ENCODE data around the gene CYB5RL. TPM values are rescaled to one million over a fixed set of nuclear protein-coding genes. Genes with fewer than 3 reads are reported as not detected.

The CYB5RL gene
- total and polyA plus RNA-seq, 2 experiments from 2014 or later = 6.4 to 6.7 TPM

DNA sequence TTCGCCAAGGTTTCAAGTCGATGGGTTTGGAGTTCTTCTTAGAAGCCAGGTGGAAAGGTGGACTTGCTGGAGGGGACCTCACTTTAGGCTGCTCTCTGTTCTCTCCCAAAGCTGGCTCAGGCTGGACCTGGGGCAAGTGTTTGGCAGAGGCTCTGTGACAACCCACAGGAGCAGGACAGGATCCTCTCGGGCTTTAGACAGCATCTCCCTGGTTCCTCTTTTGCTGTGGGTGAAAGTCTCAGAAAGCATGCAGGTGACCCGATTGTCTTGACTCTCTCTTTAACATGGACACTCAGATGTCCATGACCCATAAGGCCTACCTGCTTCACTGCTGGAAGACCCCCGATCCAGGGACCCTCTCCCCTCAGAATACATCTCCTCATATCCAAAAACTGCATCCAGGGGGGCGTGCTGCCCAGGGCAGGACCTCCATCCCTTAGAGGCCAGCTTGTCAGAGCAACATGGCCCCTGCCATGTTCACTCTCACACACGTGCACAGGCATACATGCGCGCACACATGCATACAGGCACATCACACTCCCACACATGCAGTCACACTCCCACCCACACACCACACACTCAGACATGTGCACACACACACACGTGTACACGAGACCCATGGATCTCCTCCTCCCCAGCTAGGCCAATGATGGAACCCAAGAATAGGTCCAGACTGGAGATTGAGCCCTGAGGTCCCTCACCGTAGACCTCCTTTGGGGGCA, 21.4 kb upstream of the CYB5RL start:
- no peaks in the 10 kb centered on the region for H3K9me3 ChIP-seq (ENCODE audit: low read depth)
- peaks cover 28% of the 10 kb centered on the region for H3K36me3 ChIP-seq
- peaks cover 8% of the 10 kb centered on the region for H3K4me1 ChIP-seq (ENCODE audit: low read depth)
- no peak overlapping the region for H3K27ac ChIP-seq
- H3K4me3 ChIP-seq = no peak overlapping the region
- DNase-seq (ENCODE audit: low read depth in 1 of 2, low spot score in 1 of 2) = no peak
- no peaks in the 10 kb centered on the region for H3K27me3 ChIP-seq
- TF ChIP-seq, protein P1, sequence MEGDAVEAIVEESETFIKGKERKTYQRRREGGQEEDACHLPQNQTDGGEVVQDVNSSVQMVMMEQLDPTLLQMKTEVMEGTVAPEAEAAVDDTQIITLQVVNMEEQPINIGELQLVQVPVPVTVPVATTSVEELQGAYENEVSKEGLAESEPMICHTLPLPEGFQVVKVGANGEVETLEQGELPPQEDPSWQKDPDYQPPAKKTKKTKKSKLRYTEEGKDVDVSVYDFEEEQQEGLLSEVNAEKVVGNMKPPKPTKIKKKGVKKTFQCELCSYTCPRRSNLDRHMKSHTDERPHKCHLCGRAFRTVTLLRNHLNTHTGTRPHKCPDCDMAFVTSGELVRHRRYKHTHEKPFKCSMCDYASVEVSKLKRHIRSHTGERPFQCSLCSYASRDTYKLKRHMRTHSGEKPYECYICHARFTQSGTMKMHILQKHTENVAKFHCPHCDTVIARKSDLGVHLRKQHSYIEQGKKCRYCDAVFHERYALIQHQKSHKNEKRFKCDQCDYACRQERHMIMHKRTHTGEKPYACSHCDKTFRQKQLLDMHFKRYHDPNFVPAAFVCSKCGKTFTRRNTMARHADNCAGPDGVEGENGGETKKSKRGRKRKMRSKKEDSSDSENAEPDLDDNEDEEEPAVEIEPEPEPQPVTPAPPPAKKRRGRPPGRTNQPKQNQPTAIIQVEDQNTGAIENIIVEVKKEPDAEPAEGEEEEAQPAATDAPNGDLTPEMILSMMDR (IDR thresholded peaks at IDR 0.05; ENCODE audit: low read depth, low read length) = no peak

DNA sequence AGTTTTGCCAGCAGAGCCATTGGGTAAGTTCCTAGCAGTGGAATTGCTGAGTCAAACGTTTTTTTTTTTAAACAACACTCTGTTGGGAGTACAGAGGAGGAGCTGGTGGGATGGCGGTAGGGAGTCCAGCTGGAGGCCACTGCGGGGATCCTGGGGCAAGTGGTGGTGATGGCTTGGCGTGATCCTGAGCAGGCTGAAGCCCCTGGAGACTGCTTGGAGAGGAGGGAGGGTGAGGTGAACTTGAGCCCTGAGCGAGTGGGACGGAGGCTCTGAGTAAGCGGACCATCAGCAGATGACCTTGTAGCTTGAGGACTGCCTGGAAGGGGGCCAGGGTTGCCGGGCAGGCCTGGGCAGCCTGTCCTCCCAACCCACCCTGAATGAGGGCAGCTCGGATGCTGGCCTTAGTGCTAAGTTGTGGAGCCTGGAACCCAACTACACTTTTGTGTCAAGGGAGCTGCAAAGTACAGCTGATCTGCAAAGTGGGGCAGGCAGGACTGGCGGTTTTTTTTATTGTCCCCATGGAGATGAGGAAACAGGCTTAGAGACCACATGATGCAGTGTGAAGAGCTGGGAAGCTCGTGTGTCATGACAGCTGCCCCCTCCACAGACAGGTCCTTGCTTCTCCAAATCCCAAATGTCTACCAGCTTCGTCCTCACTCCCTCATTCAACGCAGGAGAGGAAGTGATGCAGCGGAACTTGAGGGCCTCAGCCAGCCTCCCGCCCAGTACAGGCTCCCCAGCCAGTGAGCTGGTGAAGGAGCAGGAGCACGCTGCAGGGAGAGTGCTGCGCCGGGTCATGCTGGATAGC, 20.4 kb upstream of the CYB5RL start:
- peaks cover 32% of the 10 kb centered on the region for H3K36me3 ChIP-seq
- TF ChIP-seq, protein P1 (IDR thresholded peaks at IDR 0.05; ENCODE audit: low read depth, low read length) = no peak
- peak overlapping the region; percentile 83 for H3K27ac ChIP-seq
- H3K27me3 ChIP-seq = no peaks in the 10 kb centered on the region
- H3K4me3 ChIP-seq = no peak overlapping the region
- no peaks in the 10 kb centered on the region for H3K9me3 ChIP-seq (ENCODE audit: low read depth)
- DNase-seq (ENCODE audit: low read depth in 1 of 2, low spot score in 1 of 2) = peak; percentile 53 to 71
- peaks cover 8% of the 10 kb centered on the region for H3K4me1 ChIP-seq (ENCODE audit: low read depth)

DNA sequence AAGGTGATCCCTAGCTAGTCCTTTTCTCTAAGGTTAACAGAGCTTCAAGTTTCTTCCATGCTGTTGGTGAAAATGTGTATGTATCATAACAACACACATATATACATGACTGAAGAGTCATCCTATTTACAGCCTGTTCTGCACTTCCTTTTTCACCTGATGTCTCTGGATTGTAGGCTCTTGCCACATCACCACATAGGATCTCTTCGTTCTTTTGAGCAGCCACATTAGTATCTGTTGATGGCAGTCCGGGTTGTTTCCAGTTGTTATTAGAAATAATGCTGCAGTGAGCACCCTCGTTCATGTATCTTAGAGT, 19.8 kb upstream of the CYB5RL start:
- Histone ChIP-seq H3K4me1 (ENCODE audit: low read depth) (peaks cover 8% of the 10 kb centered on the region), H3K9me3 (ENCODE audit: low read depth) (no peaks in the 10 kb centered on the region), H3K36me3 (peaks cover 38% of the 10 kb centered on the region), H3K27ac (peak overlapping the region; percentile 83), H3K4me3 (no peak overlapping the region), H3K27me3 (no peaks in the 10 kb centered on the region)
- no peak for DNase-seq (ENCODE audit: low read depth in 1 of 2, low spot score in 1 of 2)
- TF ChIP-seq, protein P1 (IDR thresholded peaks at IDR 0.05; ENCODE audit: low read depth, low read length) = no peak

DNA sequence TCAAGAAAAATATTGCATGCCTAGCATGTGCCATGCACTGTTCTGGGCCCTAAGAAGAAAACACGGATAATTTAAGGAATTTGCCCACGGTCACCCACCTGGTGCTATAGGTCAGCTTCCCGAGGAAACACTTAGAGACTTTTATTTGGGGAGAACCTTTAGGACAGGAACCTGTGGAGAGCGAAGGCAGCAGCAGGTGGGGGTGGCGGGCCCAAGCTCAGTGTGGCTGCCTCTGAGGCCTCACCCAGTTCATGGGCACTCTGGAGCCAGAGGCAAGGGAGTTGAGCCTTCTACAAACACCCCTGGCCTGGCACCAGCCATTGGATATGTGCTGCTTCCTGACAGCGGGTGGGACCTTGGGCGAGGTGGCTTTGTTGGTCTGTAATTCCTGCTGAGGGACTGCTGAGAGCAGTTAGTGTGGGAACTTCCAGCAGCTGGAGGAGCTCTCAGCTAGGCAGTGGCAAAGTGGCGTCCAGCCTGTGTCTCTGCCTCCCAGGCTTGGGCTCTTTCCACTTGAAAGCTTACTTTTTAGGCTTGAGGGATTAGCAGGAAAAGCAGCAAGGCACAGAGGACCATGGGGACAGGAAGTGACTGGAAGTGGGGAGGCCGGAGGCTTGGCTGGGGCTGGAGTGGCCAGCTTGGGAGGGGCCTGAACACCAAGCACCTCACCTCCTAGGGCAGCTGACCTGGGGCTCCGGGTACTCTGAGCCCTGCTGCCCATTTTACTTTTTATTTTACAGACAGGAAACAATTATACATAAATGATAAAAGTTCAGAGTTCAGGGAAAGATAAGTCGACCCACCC, 19.3 kb upstream of the CYB5RL start:
- peak in 1 of 2 donors; percentile 16 for DNase-seq (ENCODE audit: low read depth in 1 of 2, low spot score in 1 of 2)
- H3K36me3 ChIP-seq = peaks cover 42% of the 10 kb centered on the region

DNA sequence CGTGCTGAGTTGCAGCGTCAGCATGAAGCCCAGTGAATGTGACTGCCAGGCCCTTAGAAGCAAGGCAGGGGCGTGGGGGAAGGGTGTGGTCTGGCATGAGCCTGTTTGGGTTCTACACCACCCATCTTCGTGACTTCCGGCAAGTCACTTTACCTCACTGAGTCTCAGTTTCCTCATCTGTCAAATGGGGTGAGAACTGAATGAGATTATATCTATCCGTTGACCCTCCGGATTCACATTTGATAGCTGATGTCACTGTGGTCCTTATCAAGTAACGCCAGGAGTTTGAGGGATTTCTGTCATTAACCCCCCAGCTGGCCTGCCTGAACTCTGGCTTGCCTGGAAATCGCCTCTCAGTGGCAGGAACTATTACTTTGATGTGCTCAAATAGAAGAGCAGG, 15.7 kb upstream of the CYB5RL start:
- Histone ChIP-seq H3K4me3 (no peak overlapping the region), H3K9me3 (ENCODE audit: low read depth) (no peaks in the 10 kb centered on the region), H3K36me3 (peaks cover 71% of the 10 kb centered on the region), H3K27me3 (no peaks in the 10 kb centered on the region), H3K4me1 (ENCODE audit: low read depth) (peaks cover 8% of the 10 kb centered on the region), H3K27ac (no peak overlapping the region)
- no peak for DNase-seq (ENCODE audit: low read depth in 1 of 2, low spot score in 1 of 2)
- TF ChIP-seq, protein P1 (IDR thresholded peaks at IDR 0.05; ENCODE audit: low read depth, low read length) = no peak

More for the DNA sequence above, 19.3 kb upstream of the CYB5RL start:
- no peak overlapping the region for H3K4me3 ChIP-seq
- no peaks in the 10 kb centered on the region for H3K9me3 ChIP-seq (ENCODE audit: low read depth)
- TF ChIP-seq, protein P1 (IDR thresholded peaks at IDR 0.05; ENCODE audit: low read depth, low read length) = no peak
- H3K27me3 ChIP-seq = no peaks in the 10 kb centered on the region
- H3K4me1 ChIP-seq (ENCODE audit: low read depth) = peaks cover 8% of the 10 kb centered on the region
- H3K27ac ChIP-seq = peak overlapping the region; percentile 83
